SK-N-SH (cell line): ENCODE data around the gene FAM221A. TPM values are rescaled to one million over a fixed set of nuclear protein-coding genes. Genes with fewer than 3 reads are reported as not detected.
"Not testable (repeated sequence)": the region's sequence is repeated elsewhere in the genome, so short reads cannot be mapped to it uniquely, and the experiment has no call there.

ENCODE experiments used
- CTCF ChIA-PET: fragments of 300-600, 350-600 bp; formaldehyde crosslinking; extraction: SDS; loops from one replicate; lab custom pipeline; 2021; lab: Yijun Ruan, JAX
- POLR2A ChIA-PET: fragments of 350-600 bp; sonication (Branson Sonifier 250); formaldehyde crosslinking; extraction: SDS; loops from one replicate; lab custom pipeline; 2020; ENCODE audit warnings: antibody characterized with exemption, inconsistent platforms; lab: Yijun Ruan, JAX
- DNase-seq: peaks from one replicate; pipeline ENCODE4 v3.0.0; 2012
- H2AFZ ChIP-seq: fragments of 200-600 bp; sonication (generic); 2 replicates; pipeline ENCODE4 v1.8.1; 2016; ENCODE audit warnings: antibody characterized with exemption, mild to moderate bottlenecking, low read depth
- H3F3A ChIP-seq: fragments of 200-600 bp; sonication (generic); replicated peaks from 2 replicates; pipeline ENCODE3; 2016; ENCODE audit warnings: antibody characterized with exemption, mild to moderate bottlenecking; ENCODE audit not compliant: insufficient read depth
- H3K27ac ChIP-seq, 2 experiments: fragments of 200-500 bp in 1 of 2; fragments of 200-600 bp in 1 of 2; sonication (Bioruptor generic) in 1 of 2; sonication (generic), shearing (Covaris generic) in 1 of 2; 2 replicates each; pipeline versions ENCODE4 v1.5.1 to v1.6.1; 2014 to 2016; ENCODE audit warnings: low read depth in 2 of 2, inconsistent platforms in 1 of 2, low read length in 1 of 2, mild to moderate bottlenecking in 1 of 2, mixed read lengths in 1 of 2
- H3K27me3 ChIP-seq: fragments of 200-600 bp; sonication (generic), shearing (Covaris generic); 2 replicates; pipeline ENCODE4 v1.6.1; 2016; ENCODE audit warnings: mixed run types; ENCODE audit not compliant: insufficient read depth
- H3K36me3 ChIP-seq, 2 experiments: fragments of 200-500 bp in 1 of 2; fragments of 200-600 bp in 1 of 2; sonication (Bioruptor generic) in 1 of 2; sonication (generic) in 1 of 2; replicated peaks in 1 of 2; 2 replicates each; pipeline versions ENCODE3 to v1.5.1; 2014 to 2016; ENCODE audit warnings: low read length in 1 of 2, mild to moderate bottlenecking in 1 of 2; ENCODE audit not compliant: insufficient read depth in 2 of 2, control insufficient read depth in 1 of 2
- H3K4me1 ChIP-seq, 2 experiments: fragments of 200-500 bp in 1 of 2; fragments of 200-600 bp in 1 of 2; sonication (Bioruptor generic) in 1 of 2; sonication (generic), shearing (Covaris generic) in 1 of 2; 2 replicates each; pipeline versions ENCODE4 v1.5.1 to v1.6.1; 2014 to 2016; ENCODE audit warnings: low read depth in 1 of 2, low read length in 1 of 2, mixed run types in 1 of 2; ENCODE audit not compliant: insufficient read depth in 2 of 2, control insufficient read depth in 1 of 2
- H3K4me2 ChIP-seq: fragments of 200-600 bp; sonication (generic), shearing (Covaris generic); 2 replicates; pipeline ENCODE4 v1.6.1; 2017; ENCODE audit warnings: mixed run types
- H3K4me3 ChIP-seq, 2 experiments: fragments of 200-500 bp in 1 of 2; fragments of 200-600 bp in 1 of 2; sonication (Bioruptor generic) in 1 of 2; sonication (generic), shearing (Covaris generic) in 1 of 2; 2 replicates each; pipeline versions ENCODE4 v1.5.1 to v1.8.1; 2014 to 2016; ENCODE audit warnings: low read depth in 2 of 2, inconsistent platforms in 1 of 2, low read length in 1 of 2, mild to moderate bottlenecking in 1 of 2, mixed read lengths in 1 of 2, moderate library complexity in 1 of 2
- H3K79me2 ChIP-seq: fragments of 200-600 bp; sonication (generic); 2 replicates; pipeline ENCODE4 v1.8.1; 2017; ENCODE audit warnings: mild to moderate bottlenecking; ENCODE audit not compliant: insufficient read depth
- H3K9ac ChIP-seq: fragments of 200-600 bp; sonication (generic); 2 replicates; pipeline ENCODE4 v1.6.1; 2017; ENCODE audit warnings: mixed run types
- H3K9me2 ChIP-seq: fragments of 200-600 bp; sonication (generic); 2 replicates; pipeline ENCODE4 v1.6.1; 2017; ENCODE audit warnings: mixed run types
- H3K9me3 ChIP-seq: fragments of 200-600 bp; sonication (generic); 2 replicates; pipeline ENCODE4 v1.6.1; 2017; ENCODE audit warnings: mixed run types, mild to moderate bottlenecking, moderate library complexity
- H4K20me1 ChIP-seq: fragments of 200-600 bp; sonication (generic); 2 replicates; pipeline ENCODE4 v1.6.1; 2017; ENCODE audit warnings: mild to moderate bottlenecking, mixed run types; ENCODE audit not compliant: insufficient read depth
- ELF1 ChIP-seq: IDR thresholded peaks from 2 replicates; pipeline ENCODE4 v1.4.0; 2012
- FOXJ3 ChIP-seq: sonication (generic); formaldehyde crosslinking; IDR thresholded peaks from 2 replicates; pipeline ENCODE4 v1.5.1; 2020; ENCODE audit warnings: mild to moderate bottlenecking, missing genetic modification reagents
- FOXM1 ChIP-seq: IDR thresholded peaks from 2 replicates; pipeline ENCODE4 v1.4.0; 2012; ENCODE audit warnings: low read depth, mild to moderate bottlenecking
- GABPA ChIP-seq: IDR thresholded peaks from 2 replicates; pipeline ENCODE4 v1.4.0; 2012; ENCODE audit warnings: low read depth, mild to moderate bottlenecking
- MEF2A ChIP-seq: IDR thresholded peaks from 2 replicates; pipeline ENCODE4 v1.4.0; 2012; ENCODE audit warnings: low read depth, borderline replicate concordance
- NRF1 ChIP-seq: IDR thresholded peaks from 2 replicates; pipeline ENCODE4 v1.6.1; 2012; ENCODE audit warnings: low read depth, mild to moderate bottlenecking, low read length
- POLR2AphosphoS5 ChIP-seq: IDR thresholded peaks from 2 replicates; pipeline ENCODE4 v1.6.1; 2012; ENCODE audit warnings: low read depth, low read length
- RAD21 ChIP-seq: IDR thresholded peaks from 2 replicates; pipeline ENCODE4 v1.6.1; 2012; ENCODE audit warnings: mild to moderate bottlenecking, low read length
- RXRA ChIP-seq: IDR thresholded peaks from 2 replicates; pipeline ENCODE4 v1.4.0; 2012; ENCODE audit warnings: low read depth, mild to moderate bottlenecking, borderline replicate concordance
- SMC3 ChIP-seq: IDR thresholded peaks from 2 replicates; pipeline ENCODE4 v1.6.1; 2012; ENCODE audit warnings: low read depth, low read length, improper control_type of control experiment
- TAF1 ChIP-seq: IDR thresholded peaks from 2 replicates; pipeline ENCODE4 v1.6.1; 2012; ENCODE audit warnings: low read depth, mild to moderate bottlenecking, low read length, moderate library complexity, borderline replicate concordance
- TCF12 ChIP-seq: IDR thresholded peaks from 2 replicates; pipeline ENCODE4 v1.4.0; 2012
- TEAD4 ChIP-seq: IDR thresholded peaks from 2 replicates; pipeline ENCODE4 v1.4.0; 2012; ENCODE audit warnings: mild to moderate bottlenecking, borderline replicate concordance; ENCODE audit not compliant: insufficient read depth
- ZBTB33 ChIP-seq: IDR thresholded peaks from 2 replicates; pipeline ENCODE4 v1.4.0; 2012; ENCODE audit warnings: low read depth, borderline replicate concordance
- WGBS: methylation state at CpG from one replicate; pipeline ENCODE4 v1.1.6; 2017; ENCODE audit warnings: low lambda C conversion rate; 5-methylcytosine and 5-hydroxymethylcytosine counted together
- polyA plus RNA-seq, 3 experiments: library from polyadenylated mRNA; depleted of rRNA; stranded (reverse); fragments of >200 nt; gene quantifications; 2 replicates each; pipeline ENCODE4 v1.2.3, GENCODE V29; 2012
- TF ChIP-seq, protein P1 (sequence below): fragments of 150-350 bp; IDR thresholded peaks from 2 replicates; pipeline ENCODE4 v1.6.1; 2016; ENCODE audit warnings: mild to moderate bottlenecking, low read depth, low read length
- TF ChIP-seq, protein P2 (sequence below): IDR thresholded peaks from 2 replicates; pipeline ENCODE4 v1.4.0; 2012; ENCODE audit warnings: low read depth, borderline replicate concordance
- TF ChIP-seq, protein P3 (sequence below): fragments of 200-600 bp; sonication (generic); IDR thresholded peaks from 2 replicates; pipeline ENCODE4 v1.6.1; 2017; ENCODE audit warnings: antibody characterized with exemption, mild to moderate bottlenecking, moderate library complexity
- TF ChIP-seq, protein P4 (sequence below): IDR thresholded peaks from 2 replicates; pipeline ENCODE4 v1.4.0; 2012; ENCODE audit warnings: low read depth

FAM221A gene
- polyA plus RNA-seq, 1 of the 3 experiments (the other 2 are of a cell fraction) = 9.7 TPM

DNA sequence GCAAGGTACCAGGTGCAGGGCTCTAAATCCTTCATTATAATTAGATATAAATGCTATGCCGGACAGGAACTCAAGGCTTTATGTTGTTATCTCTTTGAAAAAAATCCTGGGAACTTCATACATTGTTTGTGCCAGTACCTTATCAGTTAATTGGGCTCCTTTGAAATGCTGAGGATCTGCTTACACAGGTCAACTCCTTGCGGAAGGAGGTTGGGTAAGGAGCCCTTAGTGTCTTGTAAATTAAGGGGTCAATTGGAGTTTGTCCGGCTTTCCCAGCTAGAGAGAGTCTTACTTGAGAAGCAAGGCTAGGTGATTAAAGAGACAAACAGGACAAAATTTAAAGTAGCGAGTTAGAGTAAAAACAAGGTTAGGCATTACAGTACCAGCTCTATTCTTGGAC lies 44.1 kb downstream of the FAM221A start:
- H3K27me3 ChIP-seq, H3K4me3 ChIP-seq, H3K79me2 ChIP-seq, H2AFZ ChIP-seq, H3K36me3 ChIP-seq, H3K9me3 ChIP-seq, H3K27ac ChIP-seq, DNase-seq, H3K4me2 ChIP-seq, POLR2A ChIA-PET, H3K4me1 ChIP-seq, H3F3A ChIP-seq, H4K20me1 ChIP-seq, H3K9me2 ChIP-seq, H3K9ac ChIP-seq: not testable (repeated sequence)
- WGBS = 93% methylated on average over 4 of the region's 4 CpGs
- CTCF ChIA-PET = interaction anchor here (1.5 to 3.1 kb wide), 3 partner anchors 12 to 178 kb away, joined by 4 to 15 read pairs (median 9); no protein-coding TSS in a partner anchor

DNA sequence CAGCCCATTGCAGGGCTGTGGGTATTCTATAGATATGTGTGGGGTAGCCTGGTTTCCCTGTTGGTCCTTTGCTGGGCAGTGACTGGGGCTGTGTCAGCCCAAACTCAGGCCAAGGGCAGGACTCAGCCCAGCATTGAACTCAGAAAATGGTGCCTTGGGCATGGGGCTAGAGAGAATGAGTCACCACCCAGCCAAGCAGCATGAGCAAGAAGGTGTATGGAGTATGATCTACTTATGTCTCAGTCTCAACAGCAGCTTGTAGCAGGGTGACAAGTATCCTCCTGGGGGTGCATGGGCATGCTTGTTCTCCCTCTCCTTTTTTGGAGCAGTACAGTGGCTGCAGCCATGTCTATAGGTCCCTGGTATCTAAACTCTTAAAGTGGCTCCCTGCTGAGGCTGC lies 62.1 kb downstream of the FAM221A start:
- TF ChIP-seq MEF2A (no peak), NRF1 (no peak), TAF1 (no peak)
- CTCF ChIA-PET = interaction anchor here (1.1 to 1.3 kb wide), 2 partner anchors 9 to 11 kb away, joined by 4 read pairs; no protein-coding TSS in a partner anchor
- Histone ChIP-seq H3K36me3 (no peaks in the 10 kb centered on the region), H3F3A (no peaks in the 10 kb centered on the region), H3K4me2 (no peak overlapping the region), H3K27me3 (no peaks in the 10 kb centered on the region), H2AFZ (no peak overlapping the region), H3K4me3 (no peak overlapping the region), H3K27ac (no peak overlapping the region), H3K79me2 (no peaks in the 10 kb centered on the region), H3K4me1 (no peaks in the 10 kb centered on the region), H3K9ac (no peak overlapping the region), H4K20me1 (no peaks in the 10 kb centered on the region), H3K9me2 (no peaks in the 10 kb centered on the region), H3K9me3 (peaks cover 7% of the 10 kb centered on the region; the same call in 1 of the 2 replicates)
- POLR2A ChIA-PET = no interaction called here
- DNase-seq = no peak

DNA sequence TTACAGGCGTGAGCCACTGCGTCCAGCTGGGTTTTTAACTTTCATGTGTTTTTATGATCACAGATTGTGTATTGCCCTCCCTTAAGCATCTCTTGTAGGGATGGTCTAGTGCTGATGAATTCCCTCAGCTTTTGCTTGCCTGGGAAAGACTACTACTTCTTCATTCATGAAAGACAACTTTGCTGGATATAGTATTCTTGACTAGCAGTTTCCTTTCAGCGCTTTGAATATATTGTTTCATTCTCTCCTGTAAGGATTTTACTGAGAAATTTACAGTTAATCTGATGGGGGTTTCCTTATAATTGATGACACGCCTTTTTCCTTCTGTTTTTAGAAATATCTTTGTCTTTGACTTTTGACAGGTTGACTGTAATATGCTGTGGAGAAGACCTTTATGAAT lies 63.2 kb downstream of the FAM221A start:
- Histone ChIP-seq H3K9ac (no peak overlapping the region), H3K27me3 (no peaks in the 10 kb centered on the region), H4K20me1 (no peaks in the 10 kb centered on the region), H3K9me2 (no peaks in the 10 kb centered on the region), H3K9me3 (peaks cover 7% of the 10 kb centered on the region; the same call in 1 of the 2 replicates), H2AFZ (no peak overlapping the region), H3K36me3 (no peaks in the 10 kb centered on the region), H3K27ac (no peak overlapping the region), H3K4me2 (no peak overlapping the region), H3F3A (no peaks in the 10 kb centered on the region), H3K79me2 (no peaks in the 10 kb centered on the region), H3K4me3 (no peak overlapping the region), H3K4me1 (no peaks in the 10 kb centered on the region)
- POLR2A ChIA-PET = no interaction called here
- no peak for DNase-seq
- CTCF ChIA-PET = no interaction called here
- WGBS = 64% methylated on average over 4 of the region's 4 CpGs
- TF ChIP-seq ELF1 = no peak
- TF ChIP-seq SMC3 = no peak
- TF ChIP-seq TAF1 = no peak
- TF ChIP-seq FOXM1 = no peak
- TF ChIP-seq, protein P1, sequence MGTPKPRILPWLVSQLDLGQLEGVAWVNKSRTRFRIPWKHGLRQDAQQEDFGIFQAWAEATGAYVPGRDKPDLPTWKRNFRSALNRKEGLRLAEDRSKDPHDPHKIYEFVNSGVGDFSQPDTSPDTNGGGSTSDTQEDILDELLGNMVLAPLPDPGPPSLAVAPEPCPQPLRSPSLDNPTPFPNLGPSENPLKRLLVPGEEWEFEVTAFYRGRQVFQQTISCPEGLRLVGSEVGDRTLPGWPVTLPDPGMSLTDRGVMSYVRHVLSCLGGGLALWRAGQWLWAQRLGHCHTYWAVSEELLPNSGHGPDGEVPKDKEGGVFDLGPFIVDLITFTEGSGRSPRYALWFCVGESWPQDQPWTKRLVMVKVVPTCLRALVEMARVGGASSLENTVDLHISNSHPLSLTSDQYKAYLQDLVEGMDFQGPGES = no peak
- no peak for TF ChIP-seq POLR2AphosphoS5
- TF ChIP-seq ZBTB33 = no peak
- TF ChIP-seq, protein P2, sequence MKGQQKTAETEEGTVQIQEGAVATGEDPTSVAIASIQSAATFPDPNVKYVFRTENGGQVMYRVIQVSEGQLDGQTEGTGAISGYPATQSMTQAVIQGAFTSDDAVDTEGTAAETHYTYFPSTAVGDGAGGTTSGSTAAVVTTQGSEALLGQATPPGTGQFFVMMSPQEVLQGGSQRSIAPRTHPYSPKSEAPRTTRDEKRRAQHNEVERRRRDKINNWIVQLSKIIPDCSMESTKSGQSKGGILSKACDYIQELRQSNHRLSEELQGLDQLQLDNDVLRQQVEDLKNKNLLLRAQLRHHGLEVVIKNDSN = no peak
- no peak for TF ChIP-seq GABPA
- TF ChIP-seq RXRA = no peak
- TF ChIP-seq FOXJ3 (CRISPR knock-in tag) = no peak
- TF ChIP-seq RAD21 = no peak
- TF ChIP-seq NRF1 = no peak
- TF ChIP-seq TEAD4 = no peak
- TF ChIP-seq, protein P3, sequence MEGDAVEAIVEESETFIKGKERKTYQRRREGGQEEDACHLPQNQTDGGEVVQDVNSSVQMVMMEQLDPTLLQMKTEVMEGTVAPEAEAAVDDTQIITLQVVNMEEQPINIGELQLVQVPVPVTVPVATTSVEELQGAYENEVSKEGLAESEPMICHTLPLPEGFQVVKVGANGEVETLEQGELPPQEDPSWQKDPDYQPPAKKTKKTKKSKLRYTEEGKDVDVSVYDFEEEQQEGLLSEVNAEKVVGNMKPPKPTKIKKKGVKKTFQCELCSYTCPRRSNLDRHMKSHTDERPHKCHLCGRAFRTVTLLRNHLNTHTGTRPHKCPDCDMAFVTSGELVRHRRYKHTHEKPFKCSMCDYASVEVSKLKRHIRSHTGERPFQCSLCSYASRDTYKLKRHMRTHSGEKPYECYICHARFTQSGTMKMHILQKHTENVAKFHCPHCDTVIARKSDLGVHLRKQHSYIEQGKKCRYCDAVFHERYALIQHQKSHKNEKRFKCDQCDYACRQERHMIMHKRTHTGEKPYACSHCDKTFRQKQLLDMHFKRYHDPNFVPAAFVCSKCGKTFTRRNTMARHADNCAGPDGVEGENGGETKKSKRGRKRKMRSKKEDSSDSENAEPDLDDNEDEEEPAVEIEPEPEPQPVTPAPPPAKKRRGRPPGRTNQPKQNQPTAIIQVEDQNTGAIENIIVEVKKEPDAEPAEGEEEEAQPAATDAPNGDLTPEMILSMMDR = no peak
- TF ChIP-seq TCF12 = no peak
- TF ChIP-seq, protein P4, sequence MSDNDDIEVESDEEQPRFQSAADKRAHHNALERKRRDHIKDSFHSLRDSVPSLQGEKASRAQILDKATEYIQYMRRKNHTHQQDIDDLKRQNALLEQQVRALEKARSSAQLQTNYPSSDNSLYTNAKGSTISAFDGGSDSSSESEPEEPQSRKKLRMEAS = no peak
